ENCODE measurements around the gene NOP9. TPM values are rescaled to one million over a fixed set of nuclear protein-coding genes. Genes with fewer than 3 reads are reported as not detected.
A peak's percentile ranks its signal among the peaks of the same experiment; 100 is the strongest.

Gene NOP9
- total and polyA plus RNA-seq, 2 experiments from 2014 or later = 2.5 to 23.7 TPM

GRCh38 chr14:24330973-24331674 is 31.5 kb downstream of the NOP9 start:
- 90 to 92% methylated on average over 10 of the region's 10 CpGs for WGBS, 2 experiments (ENCODE audit: low coverage in 1 of 2, low lambda C conversion rate in 2 of 2, missing lambda C conversion rate in 2 of 2)
- Histone ChIP-seq H3K27me3 (replicated peaks; ENCODE audit: insufficient read depth) (no peaks in the 10 kb centered on the region), H3F3A (ENCODE audit: insufficient read depth) (no peaks in the 10 kb centered on the region), H3K4me2 (ENCODE audit: unreplicated experiment) (no peak overlapping the region), H3K36me3 (ENCODE audit: low read depth) (no peaks in the 10 kb centered on the region), H3K79me2 (ENCODE audit: insufficient read depth) (no peaks in the 10 kb centered on the region), H3K4me3 (no peak overlapping the region), H3K9me2 (ENCODE audit: insufficient read depth) (no peaks in the 10 kb centered on the region), H4K20me1 (ENCODE audit: insufficient read depth) (no peaks in the 10 kb centered on the region), H3K27ac (no peak overlapping the region), H3K9ac (no peak overlapping the region), H3K9me3 (ENCODE audit: low read depth) (no peaks in the 10 kb centered on the region), H3K4me1 (ENCODE audit: insufficient read depth) (peaks cover 7% of the 10 kb centered on the region; the same call in 1 of the 2 replicates), H2AFZ (no peak overlapping the region)
- in situ Hi-C loops (cut with MboI) = no loop called here
- DNase-seq = no peak
- TF ChIP-seq EZH2phosphoT487 (IDR thresholded peaks at IDR 0.05; ENCODE audit: insufficient read depth, low read depth) (no peak), EZH2 (IDR thresholded peaks at IDR 0.05; ENCODE audit: insufficient read depth, poor library complexity, severe bottlenecking) (no peak)

GRCh38 chr14:24331731-24332267 is 32.1 kb downstream of the NOP9 start:
- DNase-seq = no peak
- H3K79me2 ChIP-seq (ENCODE audit: insufficient read depth) = no peaks in the 10 kb centered on the region
- H3K4me1 ChIP-seq (ENCODE audit: insufficient read depth) = peaks cover 7% of the 10 kb centered on the region; the same call in 1 of the 2 replicates
- TF ChIP-seq EZH2phosphoT487 (IDR thresholded peaks at IDR 0.05; ENCODE audit: insufficient read depth, low read depth) (no peak), EZH2 (IDR thresholded peaks at IDR 0.05; ENCODE audit: insufficient read depth, poor library complexity, severe bottlenecking) (no peak)
- 68 to 74% methylated on average over 26 of the region's 26 CpGs for WGBS, 2 experiments (ENCODE audit: low coverage in 1 of 2, low lambda C conversion rate in 2 of 2, missing lambda C conversion rate in 2 of 2)
- no peak overlapping the region for H3K9ac ChIP-seq
- no peaks in the 10 kb centered on the region for H4K20me1 ChIP-seq (ENCODE audit: insufficient read depth)
- no peaks in the 10 kb centered on the region for H3K36me3 ChIP-seq (ENCODE audit: low read depth)
- H3F3A ChIP-seq (ENCODE audit: insufficient read depth) = no peaks in the 10 kb centered on the region
- H3K27me3 ChIP-seq (replicated peaks; ENCODE audit: insufficient read depth) = no peaks in the 10 kb centered on the region
- H2AFZ ChIP-seq = no peak overlapping the region
- no peak overlapping the region for H3K4me2 ChIP-seq (ENCODE audit: unreplicated experiment)
- in situ Hi-C loops (cut with MboI) = no loop called here
- no peaks in the 10 kb centered on the region for H3K9me3 ChIP-seq (ENCODE audit: low read depth)
- H3K27ac ChIP-seq = no peak overlapping the region
- no peaks in the 10 kb centered on the region for H3K9me2 ChIP-seq (ENCODE audit: insufficient read depth)
- no peak overlapping the region for H3K4me3 ChIP-seq

GRCh38 chr14:24332268-24332993 is 32.8 kb downstream of the NOP9 start:
- no peak for TF ChIP-seq EZH2phosphoT487 (IDR thresholded peaks at IDR 0.05; ENCODE audit: insufficient read depth, low read depth)
- no peak for TF ChIP-seq EZH2 (IDR thresholded peaks at IDR 0.05; ENCODE audit: insufficient read depth, poor library complexity, severe bottlenecking)
- DNase-seq = peak; percentile 80
- Histone ChIP-seq H3K4me1 (ENCODE audit: insufficient read depth) (peaks cover 7% of the 10 kb centered on the region; the same call in 1 of the 2 replicates), H3K36me3 (ENCODE audit: low read depth) (no peaks in the 10 kb centered on the region), H3K79me2 (ENCODE audit: insufficient read depth) (no peaks in the 10 kb centered on the region), H2AFZ (no peak overlapping the region; the same call in 1 of the 2 replicates), H3K4me2 (ENCODE audit: unreplicated experiment) (no peak overlapping the region), H3K27ac (no peak overlapping the region), H3F3A (ENCODE audit: insufficient read depth) (no peaks in the 10 kb centered on the region), H3K9ac (no peak overlapping the region), H3K9me2 (ENCODE audit: insufficient read depth) (no peaks in the 10 kb centered on the region), H3K9me3 (ENCODE audit: low read depth) (no peaks in the 10 kb centered on the region), H4K20me1 (ENCODE audit: insufficient read depth) (no peaks in the 10 kb centered on the region), H3K27me3 (replicated peaks; ENCODE audit: insufficient read depth) (no peaks in the 10 kb centered on the region), H3K4me3 (no peak overlapping the region)
- in situ Hi-C loops (cut with MboI) = no loop called here
- 28 to 34% methylated on average over 45 to 56 of the region's 56 CpGs for WGBS, 2 experiments (ENCODE audit: low coverage in 1 of 2, low lambda C conversion rate in 2 of 2, missing lambda C conversion rate in 2 of 2)

- WGBS, 2 experiments (ENCODE audit: low coverage in 1 of 2, low lambda C conversion rate in 2 of 2, missing lambda C conversion rate in 2 of 2) = 17% methylated on average over 27 to 55 of the region's 65 CpGs
- 0 out of 2 replicates have a peak within 1 kb of the TSS, but pooled peaks have one; percentile 6 for H3K9ac ChIP-seq
These were observed 35.0 kb downstream of the NOP9 start, which contains the start of gene ADCY4 for GRCh38 chr14:24334431-24335291. Gene ADCY4 (minus strand): TSS chr14:24335071. CDS start chr14:24334652, 419 bp downstream.

More at GRCh38 chr14:24334431-24335291, 35.0 kb downstream of the NOP9 start, which contains the start of gene ADCY4:
- H3K36me3 ChIP-seq (ENCODE audit: low read depth) = no peaks in the 10 kb centered on the region
- no peak within 1 kb of the TSS for H3K27ac ChIP-seq
- H3K27me3 ChIP-seq (replicated peaks; ENCODE audit: insufficient read depth) = no peaks in the 10 kb centered on the region
- H3K4me2 ChIP-seq (ENCODE audit: unreplicated experiment) = peak within 1 kb of the TSS; percentile 69
- peak within 1 kb of the TSS; percentile 52 for H2AFZ ChIP-seq
- peak within 1 kb of the TSS; percentile 64 for H3K4me3 ChIP-seq
- H3K9me3 ChIP-seq (ENCODE audit: low read depth) = no peaks in the 10 kb centered on the region
- peak; percentile 50 for DNase-seq
- H3K9me2 ChIP-seq (ENCODE audit: insufficient read depth) = no peaks in the 10 kb centered on the region
- H4K20me1 ChIP-seq (ENCODE audit: insufficient read depth) = no peaks in the 10 kb centered on the region
- in situ Hi-C loops (cut with MboI) = loop anchor here (5.0 kb wide), 1 partner anchor 103 kb away; no protein-coding TSS in a partner anchor
- peaks cover 7% of the 10 kb centered on the region; the same call in 1 of the 2 replicates for H3K4me1 ChIP-seq (ENCODE audit: insufficient read depth)
- TF ChIP-seq EZH2phosphoT487 (IDR thresholded peaks at IDR 0.05; ENCODE audit: insufficient read depth, low read depth) (no peak), EZH2 (IDR thresholded peaks at IDR 0.05; ENCODE audit: insufficient read depth, poor library complexity, severe bottlenecking) (no peak)
- H3K79me2 ChIP-seq (ENCODE audit: insufficient read depth) = no peaks in the 10 kb centered on the region
- H3F3A ChIP-seq (ENCODE audit: insufficient read depth) = no peaks in the 10 kb centered on the region

Measured in GM23248 (cell line).